CMK (cell line): ENCODE measurements around the gene SDC4.

Experiments
- DNase-seq: peaks from one replicate; pipeline ENCODE4 v3.0.0-alpha.2; 2010; ENCODE audit warnings: low read depth

SDC4 gene

DNA sequence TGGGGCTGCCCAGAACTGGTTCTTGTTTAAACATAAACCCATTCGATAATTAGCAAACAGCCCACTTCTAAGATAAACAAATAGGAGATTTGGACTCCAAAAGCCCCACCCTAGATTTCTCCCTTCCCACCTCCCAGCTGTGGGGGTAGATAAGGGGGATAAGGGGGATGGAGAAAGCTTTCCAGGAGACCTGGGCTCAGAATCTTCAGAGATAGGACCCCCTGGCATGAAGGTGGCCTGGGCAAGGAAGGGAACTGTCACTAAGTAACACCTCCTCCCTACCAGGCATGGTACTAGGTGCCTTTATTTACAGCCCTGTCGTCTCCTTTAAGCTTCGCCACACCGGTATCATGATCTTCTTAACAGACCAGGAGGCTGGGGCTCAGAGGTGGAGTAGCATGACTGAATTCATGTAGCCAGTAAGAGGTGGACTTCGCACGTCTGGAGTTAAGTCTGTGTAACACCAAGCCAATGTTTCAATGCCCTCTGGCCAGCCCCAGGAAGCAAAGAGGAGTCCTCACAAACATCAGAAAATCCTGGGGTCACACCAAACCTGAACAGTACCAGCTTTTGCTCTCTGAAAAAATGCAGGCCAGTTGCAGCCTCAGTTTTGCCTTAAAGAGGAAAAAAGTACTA lies 4.6 kb downstream of the SDC4 start:
- no peak for DNase-seq

DNA sequence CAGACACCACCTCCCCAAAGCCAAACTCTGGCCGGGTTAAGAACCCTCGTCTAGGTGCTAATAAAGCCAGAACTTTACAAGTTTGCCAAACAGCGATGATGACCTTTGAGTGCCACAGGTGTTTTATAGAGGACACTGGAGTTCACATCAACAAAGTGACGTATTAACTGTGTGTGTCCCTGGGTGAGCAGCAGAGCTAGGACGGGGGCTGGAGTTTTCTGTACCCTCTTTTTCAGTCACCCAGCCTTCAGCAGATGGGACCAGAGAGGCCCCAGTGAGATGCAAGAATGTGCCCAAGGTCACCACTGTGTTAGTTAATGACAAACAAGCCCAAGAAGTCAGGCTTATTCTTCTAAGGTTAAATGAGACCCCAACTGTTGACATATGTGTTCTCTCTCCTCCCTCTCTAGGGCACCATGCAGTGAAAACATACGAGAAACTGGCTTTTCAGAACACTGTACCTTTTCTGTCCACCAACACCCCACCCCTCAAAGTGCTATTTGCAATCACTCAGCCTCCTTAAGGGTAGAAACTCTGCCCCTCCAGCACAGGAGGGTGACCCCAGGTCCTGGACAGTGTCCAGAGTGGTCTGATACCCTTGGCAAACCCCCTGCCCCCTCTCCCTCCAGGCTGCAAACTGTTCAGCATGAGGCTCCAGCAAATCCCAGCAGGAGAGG lies 5.2 kb downstream of the SDC4 start:
- no peak for DNase-seq

DNA sequence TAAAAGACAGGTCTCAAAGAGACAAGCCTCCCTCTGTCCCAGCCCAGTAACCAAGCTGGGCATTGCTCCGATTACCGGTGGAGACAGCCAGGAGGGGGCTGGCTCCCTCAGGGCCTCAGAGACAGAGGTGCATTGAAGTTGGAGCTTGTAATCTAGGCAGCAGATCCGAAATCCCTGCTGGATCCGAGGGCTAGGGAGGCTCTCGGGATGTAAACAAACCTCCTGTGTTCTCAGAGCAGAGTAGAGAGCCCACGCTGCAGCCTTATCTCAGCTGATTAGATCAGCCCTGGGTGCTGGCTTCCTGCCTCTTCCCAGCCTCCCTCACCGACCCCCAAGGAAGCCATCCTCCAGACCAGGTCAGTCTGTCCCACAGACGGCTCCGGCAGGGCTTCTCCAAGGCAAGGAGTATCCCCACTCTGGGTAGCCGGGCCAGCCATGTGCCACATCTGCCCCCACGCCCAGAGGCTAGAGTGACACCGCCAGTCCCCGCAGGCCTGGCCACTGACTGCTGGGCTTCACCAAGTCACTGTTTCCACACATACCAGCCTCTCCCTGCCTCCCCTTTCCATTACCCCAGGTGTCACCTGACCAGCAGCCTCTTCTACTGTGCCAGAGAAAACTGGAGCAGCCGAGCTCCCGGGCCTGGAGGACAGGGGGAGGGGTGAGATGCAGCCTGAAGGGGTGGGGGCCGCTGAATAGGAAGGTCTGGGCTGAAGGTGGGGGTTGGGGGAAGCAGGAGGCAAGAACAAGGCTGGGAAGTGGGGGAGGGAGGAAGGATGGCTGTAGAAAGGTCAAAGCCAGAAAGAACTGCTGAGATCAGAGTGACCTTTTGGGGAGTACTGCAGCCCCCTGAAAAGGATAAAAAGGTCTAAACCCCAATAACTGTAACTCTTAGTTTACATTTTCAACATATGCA lies 6.0 kb downstream of the SDC4 start:
- DNase-seq, result no peak

DNA sequence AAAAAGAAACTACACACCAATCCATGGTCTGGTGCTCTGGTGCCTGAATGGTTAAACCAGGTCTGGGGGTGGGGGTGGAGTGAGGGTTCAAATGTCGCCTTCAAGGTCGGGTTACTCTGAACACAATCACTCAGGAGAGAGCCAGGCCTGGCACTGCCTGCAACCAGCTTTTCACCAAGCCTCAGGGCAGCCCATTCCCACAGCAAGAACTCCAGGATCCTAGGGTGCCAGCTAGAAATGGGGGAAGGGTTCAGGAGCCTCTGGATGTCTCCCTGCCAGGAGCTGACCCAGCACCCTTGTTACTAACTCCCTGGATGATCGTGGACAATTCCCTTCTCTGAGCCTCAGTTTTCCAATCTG lies 6.7 kb downstream of the SDC4 start:
- DNase-seq, result no peak

DNA sequence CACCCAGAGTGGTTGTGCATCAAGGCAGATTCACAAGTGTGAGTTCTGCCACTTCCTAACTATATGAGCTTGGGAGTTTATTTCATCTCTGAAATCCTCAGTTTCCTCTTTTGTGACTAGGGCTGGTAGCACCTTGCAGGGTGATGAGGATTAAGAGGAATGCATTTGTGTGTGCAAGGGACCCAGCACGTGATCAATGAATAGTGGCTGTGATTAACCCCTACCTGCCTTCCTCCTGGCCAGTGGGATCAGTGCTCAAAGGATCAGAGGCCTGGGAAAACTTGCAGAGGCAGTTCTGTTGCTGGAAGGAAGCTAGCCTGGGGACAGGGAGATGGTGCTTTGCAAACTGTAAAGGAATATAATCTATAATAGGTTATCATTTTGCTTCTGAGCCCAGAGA lies 7.3 kb downstream of the SDC4 start:
- no peak for DNase-seq

DNA sequence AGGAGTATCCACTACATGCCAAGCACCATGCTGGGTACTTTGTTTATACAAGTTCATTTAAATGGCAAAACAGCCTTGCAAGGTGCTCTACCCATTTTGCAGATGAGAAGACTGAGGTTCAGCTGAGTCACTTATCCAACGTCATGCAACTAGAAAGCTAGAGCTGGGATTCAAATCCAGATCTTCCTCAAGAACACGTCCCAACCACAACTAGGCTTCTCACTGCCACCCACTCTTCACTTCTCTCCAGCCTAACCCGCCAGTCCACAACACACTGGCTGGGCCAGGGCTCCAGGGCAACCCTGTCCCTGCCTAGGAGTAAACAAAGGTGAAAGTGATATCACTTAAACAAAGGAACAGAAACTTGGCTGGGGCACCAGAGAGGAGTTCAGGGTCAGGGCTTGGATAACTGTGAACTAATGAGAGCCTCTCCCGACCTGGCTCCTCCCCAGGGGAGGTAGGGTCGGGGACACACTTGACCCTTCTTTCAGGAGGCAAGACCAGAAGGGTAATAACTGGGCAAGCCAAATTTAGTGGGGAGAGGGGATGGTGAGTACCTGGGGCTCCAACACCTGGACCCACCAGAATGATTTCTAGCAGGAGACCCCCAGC lies 7.9 kb downstream of the SDC4 start:
- no peak for DNase-seq

DNA sequence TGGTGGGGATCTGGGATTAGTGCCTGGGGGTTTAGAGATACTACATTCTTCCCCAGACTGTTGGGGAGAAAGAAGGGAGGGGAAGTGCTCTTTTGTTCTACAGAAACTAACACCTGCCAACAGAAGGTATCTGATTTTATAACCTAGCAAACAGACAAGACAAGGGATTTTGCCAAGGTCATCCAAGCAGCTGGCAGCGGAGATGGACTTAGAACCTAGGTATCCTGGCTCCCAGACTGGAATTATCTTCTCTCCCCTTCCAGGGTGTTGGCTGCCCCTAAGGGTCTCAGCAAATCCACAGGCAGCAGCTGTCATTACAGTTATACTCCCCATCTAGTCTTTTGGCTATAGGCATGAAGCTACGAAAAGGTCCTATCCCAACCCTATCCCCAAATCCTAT lies 8.4 kb downstream of the SDC4 start:
- DNase-seq, result no peak

DNA sequence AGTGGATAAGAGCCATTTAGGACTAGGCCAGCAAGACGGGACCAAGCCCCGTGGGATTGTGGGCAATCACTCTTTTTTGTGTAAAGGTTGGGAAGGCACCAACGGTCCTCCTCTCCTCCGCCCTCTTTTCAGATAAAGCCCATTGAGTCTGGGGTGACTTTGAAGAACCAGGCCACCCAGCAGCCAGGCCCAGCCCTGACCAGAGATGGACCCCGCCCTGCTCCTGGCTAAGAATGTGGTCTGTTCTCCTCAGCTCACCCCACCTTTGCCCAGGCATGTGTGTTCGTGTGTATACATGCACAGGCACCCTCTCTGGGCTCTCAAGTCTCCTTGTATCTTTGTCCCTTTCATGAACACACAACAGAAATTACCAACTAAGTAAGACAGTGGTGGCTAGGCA lies 9.1 kb downstream of the SDC4 start:
- no peak for DNase-seq

DNA sequence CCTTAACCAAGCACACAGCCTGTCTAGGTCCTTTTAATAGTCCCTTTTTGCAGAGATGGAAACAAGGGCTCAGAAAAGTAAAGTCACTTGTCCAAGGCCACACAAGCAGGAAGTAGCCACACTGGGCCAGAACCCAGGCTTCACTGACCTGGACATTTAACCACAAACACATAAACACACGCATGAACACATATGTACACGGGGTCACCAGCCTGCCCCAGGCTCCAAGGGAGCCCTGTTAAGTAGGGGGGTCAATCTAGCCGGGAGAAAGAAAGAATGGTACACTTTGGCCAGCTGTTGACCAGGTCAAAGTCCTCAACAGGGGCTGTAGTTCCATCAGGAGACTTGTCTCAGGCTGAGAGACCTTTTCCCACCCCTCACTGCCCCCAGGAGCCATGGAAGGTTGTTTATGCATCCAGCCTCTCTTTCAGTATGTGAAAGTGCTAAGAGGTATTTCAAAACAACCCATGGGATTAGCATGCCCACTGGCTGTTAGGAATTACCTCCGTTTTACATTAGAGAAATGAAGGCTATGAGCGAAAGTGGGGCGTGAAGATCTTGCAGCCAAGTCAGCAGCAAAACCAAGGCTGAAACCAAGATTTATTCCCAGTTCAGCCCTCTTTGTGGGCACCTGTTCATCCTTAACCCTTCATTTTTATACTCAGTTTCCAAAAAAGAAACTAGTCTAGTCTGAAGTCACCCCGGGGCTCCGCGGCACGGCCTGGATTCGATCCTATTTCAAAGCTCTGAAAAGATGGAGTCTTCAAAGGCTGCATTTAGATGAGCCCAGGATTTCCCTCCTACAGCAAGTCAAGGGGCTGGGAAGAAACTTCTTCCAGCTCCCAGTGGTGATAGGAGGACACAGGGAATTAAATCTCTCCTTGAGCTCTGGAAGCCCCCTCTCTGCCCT lies 9.8 kb downstream of the SDC4 start:
- no peak for DNase-seq

DNA sequence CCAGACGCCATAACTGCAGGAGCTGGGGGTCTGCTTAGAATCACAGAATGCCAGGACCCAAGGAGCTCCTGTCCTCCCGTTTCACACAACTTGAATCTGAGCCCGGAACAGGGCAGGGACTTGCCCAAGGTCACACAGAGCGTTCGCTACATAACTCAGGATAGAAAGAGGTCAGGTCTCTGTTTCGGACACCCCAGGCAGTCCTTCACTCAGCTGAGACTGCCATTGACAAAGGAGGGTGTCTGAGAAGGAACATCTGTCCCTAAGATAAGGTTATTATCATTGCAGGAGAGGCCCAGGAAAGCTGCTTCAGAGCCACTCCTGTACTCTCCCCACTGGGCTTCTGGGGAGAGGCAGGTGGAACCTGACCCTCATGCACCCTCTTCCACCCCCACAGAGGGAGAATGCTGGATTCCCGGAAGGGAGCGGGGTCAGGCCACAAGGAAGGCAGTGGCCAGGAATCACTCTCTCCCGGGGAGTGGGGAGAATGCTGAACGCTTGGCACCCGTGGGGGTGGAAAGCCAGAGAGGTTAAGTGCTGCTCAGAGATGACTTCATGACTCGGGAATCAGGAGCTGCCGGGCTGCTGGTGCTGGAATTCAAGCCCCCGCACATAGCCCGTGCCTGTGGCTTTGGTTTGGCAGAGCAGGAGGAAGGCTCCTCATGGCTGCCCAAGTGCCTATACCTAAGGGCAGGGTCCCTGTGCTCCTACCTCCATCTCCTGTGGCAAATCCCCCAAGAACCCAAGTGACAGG lies 10.7 kb downstream of the SDC4 start:
- DNase-seq, result no peak

DNA sequence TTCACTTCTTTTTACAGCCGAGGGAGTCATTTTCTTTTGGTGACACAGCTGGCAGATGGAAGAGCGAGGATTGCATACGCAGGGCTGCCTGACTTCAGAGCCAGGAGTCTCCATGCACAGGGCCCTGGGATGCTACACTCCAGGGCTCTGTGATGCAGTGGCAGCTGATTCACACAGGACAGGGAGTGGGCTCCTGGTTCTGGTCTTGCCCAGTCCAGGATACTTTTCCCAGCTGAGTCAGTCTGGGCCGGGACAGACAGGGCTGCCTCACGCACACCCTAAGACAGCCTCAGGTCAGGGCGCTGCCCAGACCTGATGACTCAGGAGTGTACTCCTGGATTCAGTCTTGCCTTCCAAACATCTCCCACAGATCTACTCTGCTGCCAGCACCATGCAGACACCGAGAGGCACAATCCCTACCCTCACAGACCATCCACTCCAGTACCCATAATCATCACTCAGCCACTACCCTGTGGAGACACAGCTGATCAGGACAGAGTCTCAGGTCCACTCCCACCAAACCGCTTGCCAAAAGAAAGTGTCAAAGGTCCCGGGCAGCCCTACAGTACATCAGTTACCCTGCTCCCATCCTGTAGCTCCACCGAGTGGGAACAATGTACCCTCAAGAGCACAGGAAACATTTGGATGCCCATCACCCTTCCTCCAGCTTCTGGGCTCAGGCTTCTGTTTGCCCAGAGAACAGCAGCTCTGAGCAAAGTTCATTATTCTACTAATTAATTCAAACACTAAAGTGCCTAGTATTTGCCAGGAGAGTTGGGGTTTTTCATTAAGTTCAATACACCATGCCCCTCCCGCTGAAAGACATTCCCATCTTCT lies 11.5 kb downstream of the SDC4 start:
- DNase-seq, result no peak

DNA sequence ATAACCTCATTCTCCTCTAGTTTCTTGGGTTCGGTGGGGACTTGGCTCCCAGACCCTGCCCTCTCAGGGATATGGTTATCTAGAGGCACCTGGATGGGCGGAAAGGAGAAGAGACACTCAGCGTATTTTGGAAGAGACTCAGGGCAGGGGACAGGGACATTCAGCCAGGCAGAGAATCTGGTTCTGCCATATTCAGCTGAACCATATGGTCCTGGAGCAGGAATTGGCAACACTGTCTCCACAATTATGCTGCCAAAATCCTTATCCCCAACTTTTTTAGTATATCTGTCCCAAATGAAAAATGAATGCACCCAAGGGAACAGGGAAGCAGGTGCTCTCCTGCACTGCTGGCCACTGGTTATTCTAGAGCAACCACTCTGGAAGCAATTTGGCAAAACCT lies 17.7 kb downstream of the SDC4 start:
- DNase-seq, result no peak

DNA sequence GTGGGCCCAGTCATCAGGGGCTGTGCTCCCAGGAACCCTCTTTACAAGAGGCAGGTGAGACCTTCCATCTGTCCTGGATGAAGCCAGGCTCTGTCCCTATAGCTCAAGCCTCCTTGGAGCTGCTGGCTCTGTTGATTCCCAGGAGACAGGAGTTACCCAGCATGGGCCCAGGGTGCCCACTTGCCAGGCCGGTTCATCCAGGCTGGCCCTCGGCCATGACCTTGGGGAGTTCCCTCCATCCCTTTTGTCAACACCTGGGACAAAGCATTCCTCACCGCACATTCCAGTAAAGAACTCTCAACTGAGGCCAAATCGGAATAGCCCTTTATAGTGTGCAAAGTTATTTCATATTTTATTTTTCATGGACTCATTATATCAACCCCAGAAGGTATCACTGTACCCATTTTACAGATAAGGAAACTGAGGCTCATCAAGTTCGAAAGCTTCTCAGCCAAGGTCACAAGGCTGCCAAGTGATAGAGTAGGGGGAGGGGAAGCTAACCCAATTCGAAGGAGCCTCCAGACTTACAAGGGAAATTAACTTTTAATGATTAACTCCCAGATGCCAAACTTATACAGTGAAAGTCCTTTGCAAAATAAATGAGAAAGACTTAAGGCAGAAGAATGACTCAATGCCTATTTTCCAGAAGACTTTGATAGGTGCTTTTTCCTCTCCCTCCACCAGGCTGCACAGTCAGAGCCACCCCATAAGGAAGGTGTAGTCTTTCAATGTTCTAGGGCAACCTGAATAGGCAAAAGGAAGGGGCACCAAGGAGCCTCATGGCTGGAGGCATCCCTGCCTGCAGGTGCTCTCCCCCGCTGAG lies 18.5 kb downstream of the SDC4 start:
- DNase-seq, result no peak

DNA sequence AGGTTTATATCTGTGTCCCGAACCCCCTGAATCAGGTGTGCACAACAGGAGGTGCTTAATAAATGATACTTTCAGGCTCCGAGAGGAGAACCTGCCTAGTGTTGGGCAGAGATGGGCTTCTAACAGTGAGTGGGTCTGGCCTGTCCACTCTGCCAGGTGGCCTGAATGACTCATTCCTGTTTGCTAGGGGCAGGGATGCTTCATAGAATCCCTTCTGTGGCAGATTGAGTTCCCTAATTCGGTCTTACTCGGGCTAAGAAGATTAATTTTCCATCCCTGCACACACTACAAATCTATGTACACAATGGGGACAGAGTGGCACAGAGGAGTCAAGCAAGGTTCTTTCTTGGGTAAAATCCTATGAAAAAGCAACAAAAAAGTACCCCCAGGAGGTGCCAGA lies 19.8 kb downstream of the SDC4 start:
- no peak for DNase-seq

DNA sequence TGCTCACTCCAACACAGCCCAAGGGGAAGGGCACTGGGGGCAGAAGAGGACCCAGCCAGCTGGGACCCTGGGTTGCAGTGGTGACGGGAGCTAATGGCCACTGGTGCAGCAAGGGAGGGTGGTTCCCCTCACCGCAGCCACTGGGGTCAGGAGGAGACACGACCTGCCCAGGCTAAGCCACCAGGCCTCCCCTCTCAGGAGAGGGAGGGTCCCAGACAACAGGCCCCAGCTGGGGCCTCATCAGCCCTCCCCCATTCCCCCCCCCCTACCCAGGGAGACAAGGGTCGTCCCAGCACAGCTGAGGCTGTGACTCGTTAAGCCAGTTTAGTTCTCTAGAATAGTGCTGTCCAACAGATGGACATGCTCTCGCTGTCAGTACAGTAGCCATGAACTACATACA lies 22.9 kb downstream of the SDC4 start:
- no peak for DNase-seq

DNA sequence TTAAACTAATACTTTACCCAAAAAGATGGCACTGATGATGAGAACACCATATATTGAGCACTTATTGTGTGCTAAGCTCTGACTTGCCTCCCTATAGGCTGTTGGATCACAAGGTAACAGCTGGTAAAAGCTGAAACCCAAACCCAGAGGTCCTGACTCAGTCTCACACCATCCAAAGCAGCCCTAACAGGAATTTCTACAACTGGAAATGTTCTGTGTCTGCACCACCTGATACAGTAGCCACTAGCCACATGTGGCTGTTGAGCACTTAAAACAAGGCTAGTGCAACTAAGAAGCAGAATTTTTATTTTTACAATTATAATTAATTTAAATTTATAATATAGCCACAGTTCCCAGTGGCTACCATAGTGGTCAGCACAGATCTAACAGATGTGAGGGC lies 24.5 kb downstream of the SDC4 start:
- DNase-seq, result no peak

DNA sequence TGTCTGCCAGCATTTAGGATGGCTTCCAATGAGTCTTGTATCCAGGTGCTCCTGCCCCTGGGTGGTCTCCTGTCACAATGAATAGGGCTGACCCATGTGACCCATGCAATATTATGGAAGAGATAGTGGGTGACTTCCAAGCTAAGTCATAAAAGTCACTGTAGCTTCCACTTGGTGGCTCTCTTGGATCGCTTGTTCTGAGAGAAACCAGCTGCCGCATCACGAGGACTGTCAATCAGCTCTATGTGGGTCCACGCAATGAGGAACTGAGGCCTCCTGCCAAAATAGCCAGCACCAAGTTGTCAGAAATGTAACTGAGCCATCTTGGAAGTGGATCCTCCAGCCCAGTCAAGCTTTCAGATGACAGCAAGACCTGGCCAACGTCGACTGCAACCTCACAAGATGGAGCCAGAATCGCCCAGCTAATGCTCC lies 25.3 kb downstream of the SDC4 start:
- DNase-seq, result no peak

DNA sequence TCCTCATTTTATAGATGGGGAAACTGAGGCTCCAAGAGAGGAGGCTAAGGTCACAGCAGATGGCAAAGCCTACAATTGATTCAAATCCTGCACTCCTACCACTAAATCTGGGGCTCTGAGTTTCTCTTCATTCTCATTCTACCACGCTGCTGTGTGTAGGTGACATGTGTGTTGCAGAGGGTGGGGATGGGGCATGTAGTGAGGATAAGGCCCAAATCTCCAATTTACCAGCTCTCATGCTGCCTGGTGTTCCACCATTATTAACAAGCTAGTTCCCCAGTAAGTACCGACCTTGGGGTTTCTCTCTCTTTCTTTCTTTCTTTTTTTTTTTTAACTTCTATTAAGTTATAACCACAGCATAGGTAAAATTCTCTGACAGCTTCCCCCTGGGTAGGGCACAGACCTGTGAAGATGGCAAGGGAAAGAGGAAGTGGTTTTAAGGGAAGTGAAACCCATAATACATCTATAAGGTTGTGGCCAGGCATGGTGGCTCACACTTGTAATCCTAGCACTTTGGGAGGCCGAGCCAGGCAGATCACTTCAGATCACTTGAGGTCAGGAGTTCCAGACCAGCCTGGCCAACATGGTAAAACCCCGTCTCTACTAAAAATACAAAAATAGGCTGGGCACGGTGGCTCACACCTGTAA lies 27.2 kb downstream of the SDC4 start:
- DNase-seq, result no peak

DNA sequence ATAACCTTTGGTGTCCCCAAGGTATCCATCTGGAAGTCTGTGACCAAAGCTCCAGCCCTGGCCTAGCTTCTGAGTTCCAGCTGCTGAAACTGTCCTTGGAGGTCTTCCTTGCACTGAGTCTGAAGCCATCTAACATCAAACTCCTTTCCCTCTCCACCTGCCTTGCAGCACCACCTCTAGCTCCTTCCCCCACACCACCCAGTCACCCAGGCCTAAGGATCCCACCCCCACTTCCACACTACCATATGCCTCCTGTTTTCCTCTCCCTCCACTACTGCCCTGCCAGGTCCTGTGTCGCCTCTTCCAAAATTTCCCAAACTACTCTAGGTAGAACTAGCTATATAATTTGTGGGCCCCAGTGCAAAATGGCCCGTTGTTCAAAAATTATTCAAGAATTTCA lies 29.3 kb downstream of the SDC4 start:
- no peak for DNase-seq
